Measurements from ENCODE around the gene MTPN.

- TF ChIP-seq CTCF (IDR thresholded peaks at IDR 0.05) (no peak), EP300 (IDR thresholded peaks at IDR 0.05) (no peak)
These were observed 62.8 kb downstream of the MTPN start for GRCh38 chr7:135914346-135914745.
